HG03103 (cell line): ENCODE data around the gene MMP15.
"Not testable (repeated sequence)": the region's sequence is repeated elsewhere in the genome, so short reads cannot be mapped to it uniquely, and the experiment has no call there.

Experiments
- ATAC-seq: cut with Tn5 transposase; IDR thresholded peaks from one replicate; pipeline ENCODE4 v1.9.1; 2021; ENCODE audit warnings: low read depth; ENCODE audit not compliant: unreplicated experiment

Gene MMP15

GRCh38 chr16:58046936-58047335 is 21.4 kb downstream of the MMP15 start:
- no peak for ATAC-seq

- ATAC-seq, result no peak
Observed at GRCh38 chr16:58047557-58048348, 22.2 kb downstream of the MMP15 start.

GRCh38 chr16:58048494-58049231 is 23.1 kb downstream of the MMP15 start:
- no peak for ATAC-seq

- ATAC-seq, result no peak
Observed at GRCh38 chr16:58049232-58050185, 24.0 kb downstream of the MMP15 start.

GRCh38 chr16:58051296-58051695 is 25.7 kb downstream of the MMP15 start:
- no peak for ATAC-seq

GRCh38 chr16:58051821-58052603 is 26.5 kb downstream of the MMP15 start:
- ATAC-seq, result no peak

- ATAC-seq, result no peak
Observed at GRCh38 chr16:58053682-58054005, 28.1 kb downstream of the MMP15 start.

GRCh38 chr16:58054289-58054688 is 28.7 kb downstream of the MMP15 start:
- ATAC-seq, result no peak

GRCh38 chr16:58056580-58056979 is 31.0 kb downstream of the MMP15 start:
- ATAC-seq, result no peak

GRCh38 chr16:58057121-58057520 is 31.6 kb downstream of the MMP15 start:
- no peak for ATAC-seq

- ATAC-seq, result no peak
Observed at GRCh38 chr16:58057784-58058183, 32.2 kb downstream of the MMP15 start.

- ATAC-seq, result no peak
Observed at GRCh38 chr16:58062821-58063220, 37.3 kb downstream of the MMP15 start.

GRCh38 chr16:58063377-58064076 is 38.0 kb downstream of the MMP15 start:
- ATAC-seq, result no peak

GRCh38 chr16:58070585-58070984 is 45.0 kb downstream of the MMP15 start:
- no peak for ATAC-seq

- ATAC-seq, result not testable (repeated sequence)
Observed at GRCh38 chr16:58072134-58072533, 46.6 kb downstream of the MMP15 start.

- not testable (repeated sequence) for ATAC-seq
Observed at GRCh38 chr16:58073086-58073485, 47.5 kb downstream of the MMP15 start.

- ATAC-seq, result no peak
Observed at GRCh38 chr16:58074657-58075056, 49.1 kb downstream of the MMP15 start.

- ATAC-seq, result no peak
Observed at GRCh38 chr16:58076514-58076913, 51.0 kb downstream of the MMP15 start.

GRCh38 chr16:58077796-58078195 is 52.2 kb downstream of the MMP15 start:
- no peak for ATAC-seq

GRCh38 chr16:58080657-58081056 is 55.1 kb downstream of the MMP15 start:
- not testable (repeated sequence) for ATAC-seq
